KOPT-K1 (cell line): ENCODE measurements around the gene ETV5.

Experiments
- H3K27ac ChIP-seq: fragments of 200-600 bp; sonication (generic); 2 replicates; pipeline ENCODE4 v1.5.1; 2016; ENCODE audit warnings: antibody characterized with exemption, mild to moderate bottlenecking, low read depth, low read length; ENCODE audit not compliant: poor library complexity, severe bottlenecking
- H3K36me3 ChIP-seq: fragments of 200-600 bp; sonication (generic); 2 replicates; pipeline ENCODE4 v1.5.1; 2017; ENCODE audit warnings: antibody characterized with exemption, mild to moderate bottlenecking, low read length, moderate library complexity; ENCODE audit not compliant: insufficient read depth
- H3K9me3 ChIP-seq: fragments of 200-600 bp; sonication (generic); 2 replicates; pipeline ENCODE4 v1.5.1; 2017; ENCODE audit warnings: antibody characterized with exemption, low read length, mild to moderate bottlenecking; ENCODE audit not compliant: insufficient read depth, poor library complexity, severe bottlenecking

Gene ETV5

DNA sequence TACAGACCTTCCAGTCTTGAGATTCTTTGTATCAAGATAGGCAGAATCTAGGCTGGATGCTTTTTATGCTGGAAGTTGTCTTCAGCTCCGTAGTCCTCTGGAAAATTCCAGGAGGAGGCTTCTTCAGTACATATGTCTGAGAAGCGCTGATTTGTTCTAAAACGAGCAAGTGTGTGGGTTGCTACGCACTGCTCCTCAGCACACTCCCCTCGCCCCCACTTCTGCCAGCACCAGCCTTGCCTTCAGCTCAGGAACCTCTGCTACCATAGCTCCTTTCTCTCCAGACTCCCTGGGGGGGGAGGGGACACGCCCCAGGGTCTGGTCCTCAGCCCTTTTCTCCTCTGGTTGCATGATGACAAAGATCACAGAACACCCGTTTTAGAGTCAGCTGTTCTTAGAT lies 95.6 kb downstream of the ETV5 start:
- Histone ChIP-seq H3K36me3 (no peaks in the 10 kb centered on the region), H3K27ac (no peak overlapping the region), H3K9me3 (peaks cover 10% of the 10 kb centered on the region)

- H3K9me3 ChIP-seq: peaks cover 10% of the 10 kb centered on the region
- no peak overlapping the region for H3K27ac ChIP-seq
- no peaks in the 10 kb centered on the region for H3K36me3 ChIP-seq
Observed at GRCh38 chr3:186012137-186012536, 96.8 kb downstream of the ETV5 start.

GRCh38 chr3:186004671-186005070 lies 104.2 kb downstream of the ETV5 start:
- Histone ChIP-seq H3K27ac (no peak overlapping the region), H3K36me3 (no peaks in the 10 kb centered on the region), H3K9me3 (no peaks in the 10 kb centered on the region)

DNA sequence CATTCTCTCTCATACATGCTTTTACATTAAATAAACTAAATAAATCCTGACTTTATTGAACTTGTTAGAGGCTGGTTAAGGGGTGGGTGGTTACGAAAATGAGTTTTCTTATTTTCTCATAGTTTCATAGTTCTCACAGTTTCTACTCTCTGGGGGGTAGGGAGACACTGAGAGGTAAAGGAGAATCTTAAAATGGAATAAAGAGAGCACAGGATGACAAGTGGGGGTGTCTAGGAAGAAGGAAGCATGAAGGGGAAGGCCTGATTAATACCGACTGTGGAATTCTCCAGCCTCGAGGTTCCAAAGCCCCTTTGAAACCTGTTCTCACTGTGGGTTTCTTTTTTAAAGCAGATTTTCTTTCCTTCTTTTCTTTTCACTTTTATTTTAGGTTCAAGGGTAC lies 104.7 kb downstream of the ETV5 start:
- Histone ChIP-seq H3K36me3 (no peaks in the 10 kb centered on the region), H3K27ac (no peak overlapping the region), H3K9me3 (no peaks in the 10 kb centered on the region)

DNA sequence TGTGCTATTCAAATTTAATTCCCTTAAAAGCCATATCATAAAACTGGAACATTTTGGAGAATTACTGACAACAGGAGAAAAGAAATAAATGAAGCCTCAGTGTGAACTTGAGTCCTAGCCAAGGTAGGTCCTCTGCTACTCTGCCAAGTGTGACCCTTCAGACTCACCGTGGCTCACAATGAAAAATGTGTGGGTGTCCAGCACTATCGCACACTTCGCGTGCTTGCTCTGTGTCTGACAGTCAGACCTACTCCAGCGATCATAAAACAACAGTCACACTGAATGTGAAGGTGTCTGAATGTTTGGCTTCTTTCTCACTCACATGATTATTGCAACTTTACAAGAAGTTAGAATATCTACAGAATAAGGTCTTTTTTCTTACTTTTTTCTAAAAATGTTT lies 105.3 kb downstream of the ETV5 start:
- H3K36me3 ChIP-seq: no peaks in the 10 kb centered on the region
- no peak overlapping the region for H3K27ac ChIP-seq
- no peaks in the 10 kb centered on the region for H3K9me3 ChIP-seq

GRCh38 chr3:186002884-186003472 lies 105.9 kb downstream of the ETV5 start:
- no peaks in the 10 kb centered on the region for H3K9me3 ChIP-seq
- H3K27ac ChIP-seq: no peak overlapping the region
- no peaks in the 10 kb centered on the region for H3K36me3 ChIP-seq

GRCh38 chr3:186001842-186002241 lies 107.0 kb downstream of the ETV5 start:
- Histone ChIP-seq H3K27ac (no peak overlapping the region), H3K9me3 (no peaks in the 10 kb centered on the region), H3K36me3 (no peaks in the 10 kb centered on the region)

GRCh38 chr3:185999221-185999620 lies 109.7 kb downstream of the ETV5 start:
- Histone ChIP-seq H3K36me3 (no peaks in the 10 kb centered on the region), H3K9me3 (no peaks in the 10 kb centered on the region), H3K27ac (no peak overlapping the region)

GRCh38 chr3:185998136-185998535 lies 110.8 kb downstream of the ETV5 start:
- H3K27ac ChIP-seq: no peak overlapping the region
- H3K36me3 ChIP-seq: no peaks in the 10 kb centered on the region
- no peaks in the 10 kb centered on the region for H3K9me3 ChIP-seq

GRCh38 chr3:185997130-185997529 lies 111.8 kb downstream of the ETV5 start:
- Histone ChIP-seq H3K27ac (no peak overlapping the region), H3K36me3 (no peaks in the 10 kb centered on the region), H3K9me3 (no peaks in the 10 kb centered on the region)
